GM21360 (cell line): ENCODE measurements around the gene ZFP36L2.

ENCODE experiments used
- ATAC-seq: cut with Tn5 transposase; IDR thresholded peaks from one replicate; pipeline ENCODE4 v1.9.1; 2021; ENCODE audit warnings: mild to moderate bottlenecking, moderate library complexity; ENCODE audit not compliant: unreplicated experiment

ZFP36L2 gene

DNA sequence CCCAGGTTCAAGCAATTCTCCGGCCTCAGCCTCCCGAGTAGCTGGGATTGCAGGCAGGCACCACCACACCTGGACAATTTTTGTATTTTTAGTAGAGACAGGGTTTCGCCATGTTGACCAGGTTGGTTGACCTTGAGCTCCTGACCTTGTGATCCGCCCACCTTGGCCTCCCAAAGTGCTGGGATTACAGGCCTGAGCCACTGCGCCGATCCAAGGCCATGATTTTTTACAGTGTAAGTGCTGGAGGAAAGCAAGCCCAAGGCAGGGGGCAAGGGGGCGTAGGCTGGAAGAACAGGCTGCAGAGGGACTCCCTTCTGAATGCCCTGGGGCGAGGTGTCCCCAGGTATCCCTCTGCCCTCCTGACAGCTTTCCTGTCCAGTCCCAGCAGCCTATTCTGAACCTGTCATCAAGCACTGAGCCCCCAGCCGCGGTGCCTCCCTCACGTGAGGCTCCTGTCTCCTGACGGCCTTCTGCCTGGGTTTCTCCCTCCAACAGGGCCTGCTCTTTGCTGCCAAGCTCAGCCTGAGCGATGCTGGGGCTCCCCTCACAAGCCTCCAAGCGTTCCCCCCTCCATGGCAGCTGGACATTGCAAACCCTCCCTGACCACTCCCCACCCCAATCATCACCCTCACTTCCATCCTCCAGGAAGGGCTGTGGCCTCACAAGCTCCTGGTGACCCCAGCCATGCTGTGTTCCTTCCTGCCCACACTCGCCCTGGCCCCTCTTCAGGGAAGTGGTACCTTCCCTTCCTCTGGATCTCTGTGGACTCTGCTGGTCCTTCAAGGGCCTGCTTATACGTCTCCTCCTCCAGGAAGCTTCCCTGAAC, 37.6 kb downstream of the ZFP36L2 start:
- ATAC-seq: no peak

DNA sequence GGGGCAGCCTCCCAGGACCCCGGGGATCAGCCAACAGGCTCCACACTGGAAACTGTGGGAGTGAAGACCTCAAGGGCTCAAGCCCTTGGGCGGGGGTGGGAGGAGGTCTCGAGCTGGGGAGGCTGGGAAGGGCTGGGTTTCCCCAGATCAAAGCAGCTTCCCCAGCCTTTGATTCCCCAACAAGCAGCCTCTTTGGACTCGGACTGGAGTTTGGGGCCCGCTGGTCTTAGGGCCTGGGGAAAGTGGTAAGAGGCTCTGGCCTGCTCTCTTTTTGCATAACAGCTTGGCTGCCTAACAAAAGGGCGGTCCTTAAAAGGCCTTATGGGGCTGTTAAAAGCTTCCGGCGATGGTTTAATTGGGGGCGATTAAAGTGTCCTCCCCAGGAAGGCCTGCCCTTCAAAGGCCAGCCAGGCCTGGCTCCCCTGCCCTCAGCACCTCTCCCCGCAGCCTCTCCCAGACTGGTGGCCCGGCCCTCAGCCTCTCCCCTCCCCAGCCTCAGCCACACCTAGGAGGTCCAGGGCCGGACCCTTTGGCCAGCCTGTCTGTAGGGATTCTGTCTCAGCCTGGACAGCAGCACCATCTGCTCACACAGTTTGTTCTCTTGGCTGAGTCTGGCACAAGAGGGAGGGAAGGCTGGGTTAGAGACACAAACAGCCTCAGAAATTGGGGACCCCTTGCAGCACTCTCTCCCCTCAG, 39.6 kb downstream of the ZFP36L2 start:
- no peak for ATAC-seq

DNA sequence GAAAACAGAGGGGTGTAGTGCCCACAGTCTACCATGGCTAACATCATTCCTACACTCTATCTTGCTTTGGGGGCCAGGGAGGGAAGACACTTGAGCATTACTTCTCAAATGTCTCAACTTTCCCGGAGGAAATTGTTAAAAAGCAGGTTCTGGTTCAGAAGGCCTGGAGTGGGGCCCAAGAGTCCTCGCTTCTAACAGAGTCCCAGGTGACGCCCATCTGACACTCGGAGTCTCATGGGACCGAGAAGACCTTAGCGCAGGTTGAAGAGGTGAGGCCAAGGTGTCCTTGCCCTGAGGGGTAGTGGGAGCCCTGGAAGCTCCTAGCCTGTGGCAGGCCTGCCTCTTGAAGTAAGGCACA, 40.1 kb downstream of the ZFP36L2 start:
- no peak for ATAC-seq

DNA sequence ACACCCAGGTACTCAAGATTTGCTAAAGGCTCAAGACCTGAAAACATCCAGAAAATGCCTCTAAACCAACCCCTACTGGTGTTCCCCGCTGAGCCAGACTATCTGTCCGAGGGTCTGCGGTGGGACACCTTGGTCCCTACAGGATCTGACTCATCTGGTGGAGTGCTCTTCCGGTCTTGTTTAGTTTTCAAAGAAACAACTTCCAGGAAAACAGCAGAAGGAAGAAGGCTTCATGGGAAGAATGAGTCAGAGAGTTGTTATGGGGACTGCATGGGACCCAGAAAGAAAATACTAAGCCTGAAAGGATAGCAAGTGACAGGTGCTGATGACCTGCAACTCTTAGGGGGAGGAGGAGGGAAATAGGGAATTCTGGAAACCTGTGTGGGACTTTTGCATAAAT, 41.3 kb downstream of the ZFP36L2 start:
- ATAC-seq: no peak

DNA sequence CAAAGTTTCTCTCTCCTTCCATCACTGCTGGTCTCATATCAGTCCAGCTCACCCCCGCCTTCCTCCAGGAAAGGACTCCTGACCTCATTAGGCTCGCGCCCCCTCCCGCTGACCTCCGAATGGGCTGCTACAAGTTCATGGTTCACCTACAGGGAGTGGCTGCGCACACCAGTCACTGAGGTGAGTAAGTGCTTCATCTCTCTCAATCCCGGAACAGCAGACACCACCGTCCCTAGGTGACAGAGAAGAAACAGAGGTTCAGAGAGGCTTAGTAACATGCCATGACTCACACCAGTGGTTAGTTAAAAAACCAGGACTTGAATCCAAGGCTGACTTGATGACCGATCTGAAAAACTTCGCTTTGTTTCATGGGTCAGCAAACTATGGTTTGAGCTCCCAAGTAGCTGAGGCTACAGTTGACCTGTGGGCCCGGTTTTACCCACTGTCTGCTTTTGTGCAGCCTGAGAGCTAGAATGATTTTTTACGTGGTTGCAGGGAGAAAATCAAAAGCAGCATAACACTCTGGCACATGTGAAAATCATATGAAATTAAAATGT, 42.0 kb downstream of the ZFP36L2 start:
- no peak for ATAC-seq

DNA sequence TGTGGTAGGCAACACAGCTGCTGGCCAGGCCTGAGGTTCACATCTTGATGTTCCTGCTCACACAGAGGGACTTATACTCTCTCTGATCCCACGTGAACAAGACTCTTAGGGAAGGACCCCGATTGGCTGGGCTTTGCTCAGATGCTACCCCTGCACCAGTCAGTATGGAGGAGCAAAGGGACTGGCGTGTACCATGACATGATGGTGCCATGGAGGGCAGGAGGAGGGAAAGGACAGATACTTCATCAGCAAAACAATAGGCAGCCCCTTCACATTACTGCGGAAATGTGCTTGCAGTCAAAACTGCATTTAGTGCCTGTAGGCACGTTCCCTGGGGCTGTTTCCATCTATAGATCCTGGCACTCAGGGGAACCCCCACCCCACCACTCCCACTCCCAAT, 42.7 kb downstream of the ZFP36L2 start:
- ATAC-seq: no peak

DNA sequence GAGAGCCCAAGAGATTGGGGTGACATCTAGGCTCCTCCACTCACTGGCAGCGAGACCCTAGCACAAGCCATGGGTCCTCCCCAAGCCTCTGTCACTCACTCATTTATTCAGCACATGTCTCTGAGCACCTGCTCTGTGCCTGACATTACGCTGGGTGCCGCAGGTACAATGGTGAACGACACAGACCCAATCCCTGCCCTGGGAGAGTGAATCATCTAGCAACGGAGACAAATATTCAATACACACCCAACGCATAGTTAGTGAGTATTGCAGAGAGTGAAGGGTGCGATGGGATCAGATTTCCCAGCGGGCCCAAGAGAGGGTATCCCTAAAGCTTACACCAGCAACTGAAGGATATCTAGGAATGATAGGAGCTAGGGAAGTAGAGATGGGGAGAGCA, 45.5 kb downstream of the ZFP36L2 start:
- ATAC-seq: no peak

DNA sequence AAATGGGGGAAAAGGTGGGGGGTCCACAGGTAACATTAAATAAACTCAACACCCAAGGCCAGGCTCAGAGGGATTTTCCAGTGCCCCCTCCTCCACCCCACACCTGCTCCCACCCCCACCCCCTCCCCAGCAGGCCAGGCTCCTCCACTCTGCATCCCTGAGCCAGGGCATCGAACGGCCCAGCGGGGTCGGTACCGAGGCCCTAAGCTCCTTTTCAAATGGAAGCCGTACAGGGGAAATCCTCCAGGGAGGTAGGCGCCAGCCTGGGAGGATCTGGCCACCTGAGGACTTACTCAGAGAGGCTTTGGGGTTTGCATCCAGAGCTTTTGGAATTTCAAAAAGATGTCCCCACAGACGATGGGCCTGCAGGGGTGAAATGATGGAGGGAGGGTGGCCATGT, 46.5 kb downstream of the ZFP36L2 start:
- ATAC-seq: no peak

DNA sequence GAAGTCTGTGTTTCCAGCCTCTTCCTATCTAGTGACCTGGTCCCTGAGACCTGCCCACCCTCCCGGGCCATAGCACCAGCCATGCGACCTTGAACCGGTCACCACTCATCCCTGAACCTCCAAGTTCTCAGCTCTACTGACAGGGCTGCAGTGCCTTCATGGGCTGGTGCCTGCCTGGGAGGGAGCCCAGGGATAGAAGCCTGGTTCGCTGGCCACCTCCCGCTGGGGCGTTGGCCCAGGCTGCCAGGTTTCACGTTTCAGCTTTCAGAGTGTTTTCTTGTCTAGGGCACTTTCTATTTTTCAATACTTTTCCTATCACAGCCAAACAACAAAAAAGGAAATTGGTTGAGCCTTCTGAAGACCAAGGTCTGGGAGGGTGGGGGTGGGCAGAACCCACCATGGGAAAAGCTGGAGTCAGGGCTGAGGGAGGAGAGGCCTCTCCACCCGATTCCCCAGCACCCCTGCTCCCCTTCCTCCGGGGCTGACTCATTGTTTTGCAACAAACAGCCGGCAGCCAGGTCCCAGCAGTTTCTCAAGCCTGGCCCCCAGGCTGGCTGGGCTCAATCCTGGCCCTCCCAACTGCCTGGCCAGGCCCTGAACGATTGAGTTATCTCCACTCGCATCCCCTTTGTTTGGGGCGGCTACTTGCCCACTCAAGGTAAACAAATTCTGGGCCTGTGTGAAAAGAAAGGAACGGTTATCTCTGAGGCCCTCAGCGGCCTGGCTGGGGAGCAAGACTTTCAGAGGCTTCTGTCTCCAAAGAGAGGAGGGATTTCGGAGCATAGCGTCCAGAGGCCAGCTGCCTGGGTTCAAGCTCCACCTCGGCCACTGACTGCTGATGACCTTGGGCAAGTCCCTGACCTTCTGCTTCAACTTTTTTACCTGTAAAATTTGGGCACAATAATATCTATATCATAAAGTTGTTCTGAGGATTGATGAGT, 47.5 kb downstream of the ZFP36L2 start:
- ATAC-seq: no peak

DNA sequence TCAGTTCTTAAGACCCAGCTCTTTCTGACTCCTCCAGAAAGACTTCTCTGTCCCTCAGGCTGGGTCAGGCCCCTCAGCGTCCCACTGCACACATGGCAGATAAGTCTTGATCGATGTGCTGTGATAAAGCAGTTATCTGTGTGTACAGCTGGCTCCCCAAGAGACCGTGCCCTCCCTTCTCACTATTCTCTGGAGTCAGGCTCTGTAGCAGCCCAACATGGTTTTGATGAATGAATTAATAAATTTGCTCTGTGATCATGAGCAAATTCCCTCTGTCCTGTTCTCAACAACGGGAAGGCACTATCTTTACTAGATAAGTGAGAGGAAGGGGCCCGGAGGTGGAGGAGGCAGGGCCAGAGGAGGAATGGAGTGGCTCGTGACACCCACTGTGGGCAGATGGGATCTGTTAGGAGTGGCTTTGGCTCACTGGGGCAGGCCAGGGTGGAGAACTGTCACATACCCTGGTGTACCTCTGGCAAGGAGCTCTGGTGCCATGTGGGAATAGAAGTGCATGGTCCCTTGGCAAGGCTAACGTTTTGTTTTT, 48.3 kb downstream of the ZFP36L2 start:
- ATAC-seq: no peak

DNA sequence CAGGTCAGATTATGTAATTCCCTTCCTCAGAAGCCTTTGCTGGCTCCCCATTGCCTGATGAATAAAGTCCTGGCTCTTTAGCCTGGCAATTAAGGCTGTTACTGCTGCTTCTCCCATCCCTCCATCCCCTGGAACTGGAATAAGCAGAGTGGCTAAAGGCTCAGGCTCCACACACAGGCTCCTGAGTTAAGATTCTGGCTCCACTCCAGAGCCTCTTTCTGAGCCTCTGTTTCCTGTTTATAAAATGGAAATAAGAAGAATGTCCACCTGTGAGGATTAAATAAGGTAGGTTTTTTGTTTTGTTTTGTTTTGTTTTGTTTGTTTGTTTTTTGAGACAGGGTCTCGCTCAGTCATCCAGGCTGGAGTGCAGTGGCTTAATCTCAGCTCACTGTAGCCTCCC, 50.0 kb downstream of the ZFP36L2 start:
- ATAC-seq: no peak

DNA sequence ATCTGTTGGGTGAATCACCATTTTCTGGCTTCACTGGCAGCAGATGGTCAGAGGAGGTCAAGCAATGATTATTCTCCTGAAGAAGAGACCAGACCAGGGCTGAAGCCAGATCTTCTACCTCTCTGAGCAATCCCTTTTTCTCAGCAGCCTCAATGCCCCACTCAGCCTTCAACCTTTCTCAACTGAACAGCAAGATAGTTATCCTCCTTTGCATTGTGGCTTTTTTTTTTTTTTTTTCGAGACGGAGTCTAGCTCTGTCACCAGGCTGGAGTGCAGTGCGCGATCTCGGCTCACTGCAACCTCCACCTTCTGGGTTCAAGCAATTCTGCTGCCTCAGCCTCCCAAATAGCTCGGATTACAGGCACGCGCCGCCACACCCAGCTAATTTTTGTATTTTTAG, 50.5 kb downstream of the ZFP36L2 start:
- no peak for ATAC-seq

DNA sequence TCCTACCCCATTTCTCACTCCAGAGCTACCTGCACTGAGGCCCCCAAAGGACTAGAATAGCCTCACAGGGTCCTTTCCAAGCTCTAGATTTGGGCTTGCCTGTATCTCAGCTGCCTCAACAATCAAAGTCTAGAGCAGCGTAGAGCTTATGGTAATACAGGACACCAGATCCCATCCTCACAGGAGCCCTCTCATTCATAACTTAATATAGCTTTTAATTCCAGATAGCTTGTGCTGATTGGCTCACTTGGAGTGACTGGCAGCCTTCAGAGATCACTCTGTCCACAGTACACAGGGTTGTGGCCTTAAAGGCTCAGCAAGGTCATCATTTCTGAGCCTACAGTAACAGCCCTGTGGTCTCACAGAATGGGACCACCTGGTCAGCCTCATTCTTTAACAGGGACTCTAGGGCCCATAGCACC, 51.4 kb downstream of the ZFP36L2 start:
- no peak for ATAC-seq

DNA sequence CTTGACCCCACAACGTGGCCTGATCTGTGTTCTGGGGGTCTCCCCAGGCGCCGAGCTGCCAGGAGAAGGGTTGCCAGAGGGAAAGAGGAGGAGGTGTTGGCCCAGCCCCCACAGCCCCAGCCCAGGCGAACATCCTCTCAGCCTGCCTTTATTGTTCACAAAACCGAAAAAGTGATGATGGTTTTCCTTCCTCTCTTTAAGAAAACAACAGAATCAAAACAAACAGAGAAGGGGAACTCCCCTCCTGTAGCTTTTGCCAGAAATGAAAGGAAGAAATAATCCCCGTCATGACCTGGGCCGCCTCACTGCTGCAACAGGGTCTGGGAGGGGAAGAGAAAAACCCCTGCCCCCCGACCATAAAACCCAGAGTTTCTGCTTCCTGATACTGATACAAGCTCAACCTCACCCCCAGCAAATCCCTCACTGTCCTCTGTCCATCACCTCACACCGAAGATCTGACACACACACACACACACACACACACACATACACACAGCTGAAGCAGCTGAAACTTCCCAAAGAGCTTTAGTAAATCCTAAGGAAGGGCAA, 52.0 kb downstream of the ZFP36L2 start:
- peak; percentile 80 for ATAC-seq
